Measurements from ENCODE around the gene HTR2C. TPM values are rescaled to one million over a fixed set of nuclear protein-coding genes. Genes with fewer than 3 reads are reported as not detected.

The HTR2C gene
- total RNA-seq, 1 donor from 2014 or later, result not detected

- intact Hi-C loops (cut with micrococcal nuclease), result no loop called here
- Mint-ChIP-seq H3K4me1 (no peaks in the 10 kb centered on the region), H3K4me3 (no peak overlapping the region), H3K27me3 (no peaks in the 10 kb centered on the region), H3K9me3 (no peaks in the 10 kb centered on the region), H3K27ac (no peak overlapping the region), H3K36me3 (ENCODE audit: low read depth) (no peaks in the 10 kb centered on the region)
- DNase-seq (no peak), ATAC-seq (ENCODE audit: low read depth) (no peak)
- no peak for TF ChIP-seq CTCF (IDR thresholded peaks at IDR 0.05)
- CTCF ChIA-PET, result no interaction called here
- POLR2A ChIA-PET, result no interaction called here
Measured at GRCh38 chrX:114819509-114819908, 235.6 kb downstream of the HTR2C start.

GRCh38 chrX:114841051-114841450, 257.2 kb downstream of the HTR2C start:
- Mint-ChIP-seq H3K27ac (no peak overlapping the region), H3K4me3 (no peak overlapping the region), H3K27me3 (no peaks in the 10 kb centered on the region), H3K9me3 (peaks cover 1% of the 10 kb centered on the region), H3K36me3 (ENCODE audit: low read depth) (no peaks in the 10 kb centered on the region), H3K4me1 (no peaks in the 10 kb centered on the region)
- ATAC-seq (ENCODE audit: low read depth) (no peak), DNase-seq (no peak)
- TF ChIP-seq CTCF (IDR thresholded peaks at IDR 0.05), result no peak
- POLR2A ChIA-PET, result no interaction called here
- CTCF ChIA-PET, result no interaction called here
- intact Hi-C loops (cut with micrococcal nuclease), result no loop called here

- Mint-ChIP-seq H3K27ac (no peak overlapping the region), H3K4me1 (no peaks in the 10 kb centered on the region), H3K36me3 (ENCODE audit: low read depth) (no peaks in the 10 kb centered on the region), H3K9me3 (peaks cover 1% of the 10 kb centered on the region), H3K4me3 (no peak overlapping the region), H3K27me3 (no peaks in the 10 kb centered on the region)
- intact Hi-C loops (cut with micrococcal nuclease), result no loop called here
- no peak for TF ChIP-seq CTCF (IDR thresholded peaks at IDR 0.05)
- CTCF ChIA-PET, result no interaction called here
- ATAC-seq (ENCODE audit: low read depth) (no peak), DNase-seq (no peak)
- POLR2A ChIA-PET, result no interaction called here
Measured at GRCh38 chrX:114842181-114842580, 258.3 kb downstream of the HTR2C start.

GRCh38 chrX:114889481-114889880, 305.6 kb downstream of the HTR2C start:
- Mint-ChIP-seq H3K9me3 (no peaks in the 10 kb centered on the region), H3K4me1 (no peaks in the 10 kb centered on the region), H3K36me3 (ENCODE audit: low read depth) (no peaks in the 10 kb centered on the region), H3K4me3 (no peak overlapping the region), H3K27ac (no peak overlapping the region), H3K27me3 (no peaks in the 10 kb centered on the region)
- ChIA-PET CTCF (no interaction called here), POLR2A (no interaction called here)
- TF ChIP-seq CTCF (IDR thresholded peaks at IDR 0.05), result no peak
- intact Hi-C loops (cut with micrococcal nuclease), result no loop called here
- no peak for DNase-seq
- ATAC-seq (ENCODE audit: low read depth), result no peak

- DNase-seq (no peak), ATAC-seq (ENCODE audit: low read depth) (no peak)
- Mint-ChIP-seq H3K27me3 (no peaks in the 10 kb centered on the region), H3K9me3 (peaks cover 3% of the 10 kb centered on the region), H3K4me3 (no peak overlapping the region), H3K27ac (no peak overlapping the region), H3K36me3 (ENCODE audit: low read depth) (no peaks in the 10 kb centered on the region), H3K4me1 (no peaks in the 10 kb centered on the region)
- POLR2A ChIA-PET, result no interaction called here
- intact Hi-C loops (cut with micrococcal nuclease), result no loop called here
- CTCF ChIA-PET, result no interaction called here
- no peak for TF ChIP-seq CTCF (IDR thresholded peaks at IDR 0.05)
Measured at GRCh38 chrX:114903618-114904017, 319.7 kb downstream of the HTR2C start.

Data from activated B cell treated with CpG ODN at 0.5 μM for 24 hours (primary cell).